Activated CD4-positive, alpha-beta memory T cell treated with anti-CD3 and anti-CD28 coated beads for 36 hours (primary cell): ENCODE measurements around the gene EIF5B. TPM values are rescaled to one million over a fixed set of nuclear protein-coding genes. Genes with fewer than 3 reads are reported as not detected.
A peak's percentile ranks its signal among the peaks of the same experiment; 100 is the strongest.
"Not testable (repeated sequence)": the region's sequence is repeated elsewhere in the genome, so short reads cannot be mapped to it uniquely, and the experiment has no call there.

ENCODE experiments used
- CTCF ChIA-PET: fragments of 350-600 bp; sonication (Branson Sonifier 250); formaldehyde crosslinking; loops from one replicate; lab custom pipeline; 2021; ENCODE audit warnings: antibody characterized with exemption, inconsistent platforms; lab: Charles Lee
- POLR2A ChIA-PET: fragments of 350-600 bp; sonication (Branson Sonifier 250); formaldehyde crosslinking; loops from one replicate; lab custom pipeline; 2021; ENCODE audit warnings: antibody characterized with exemption; lab: Charles Lee
- DNase-seq: peaks from one replicate; pipeline ENCODE4 v3.0.0-alpha.2; 2020
- H3K27ac Mint-ChIP-seq: one replicate; pipeline ENCODE4 v1.8.0; 2021; ENCODE audit warnings: mixed read lengths
- H3K27me3 Mint-ChIP-seq: one replicate; pipeline ENCODE4 v1.8.0; 2021; ENCODE audit warnings: mixed read lengths
- H3K36me3 Mint-ChIP-seq: one replicate; pipeline ENCODE4 v1.8.0; 2021; ENCODE audit warnings: mixed read lengths
- H3K4me1 Mint-ChIP-seq: one replicate; pipeline ENCODE4 v1.8.0; 2021; ENCODE audit warnings: low read depth, mixed read lengths
- H3K4me3 Mint-ChIP-seq: one replicate; pipeline ENCODE4 v1.8.0; 2021; ENCODE audit warnings: mild to moderate bottlenecking, mixed read lengths
- H3K9me3 Mint-ChIP-seq: one replicate; pipeline ENCODE4 v1.8.0; 2021; ENCODE audit warnings: mixed read lengths
- intact Hi-C: fragments of 100-400 bp; cut with micrococcal nuclease; formaldehyde crosslinking; loops from one replicate; pipeline ENCODE4 v1.15.1; 2023
- total RNA-seq, 2 experiments: library from RNA; stranded (reverse); gene quantifications; one replicate each; pipeline ENCODE4 v1.2.3, GENCODE V29; 2021

Gene EIF5B
- total RNA-seq = 10 to 100 TPM; 69.7 to 72.0 TPM

- peaks cover 11% of the 10 kb centered on the region for H3K36me3 Mint-ChIP-seq
- no peak within 1 kb of the TSS for H3K4me3 Mint-ChIP-seq
- H3K9me3 Mint-ChIP-seq = no peaks in the 10 kb centered on the region
- intact Hi-C loops = loop anchor here (2.0 to 10.0 kb wide), 3 partner anchors 39 to 1247 kb away; partner anchors contain the start of gene MGAT4A
- H3K27ac Mint-ChIP-seq = no peak within 1 kb of the TSS
- POLR2A ChIA-PET = interaction anchor here (0.6 to 1.7 kb wide), 10 partner anchors 11 to 482 kb away, joined by 3 to 10 read pairs (median 4); partner anchors contain the start of genes C2orf15, LIPT1 and TSGA10
- no peaks in the 10 kb centered on the region for H3K27me3 Mint-ChIP-seq
- CTCF ChIA-PET = interaction anchor here (0.5 to 3.1 kb wide), 7 partner anchors 10 to 417 kb away, joined by 3 to 18 read pairs (median 5); partner anchors contain the start of genes MITD1, MRPL30 and REV1
- DNase-seq = peak; percentile 95
- H3K4me1 Mint-ChIP-seq = peaks cover 55% of the 10 kb centered on the region
Observed at GRCh38 chr2:99337113-99338028, at the start of gene EIF5B. Gene EIF5B, plus strand, starts transcription at chr2:99337389. Its CDS starts 166 bp downstream, at chr2:99337555.

GRCh38 chr2:99297994-99298393, 39.2 kb upstream of the EIF5B start:
- no peak overlapping the region for H3K4me3 Mint-ChIP-seq
- no peak overlapping the region for H3K27ac Mint-ChIP-seq
- DNase-seq = no peak
- intact Hi-C loops = no loop called here
- H3K4me1 Mint-ChIP-seq = no peaks in the 10 kb centered on the region
- no peaks in the 10 kb centered on the region for H3K9me3 Mint-ChIP-seq
- H3K36me3 Mint-ChIP-seq = peaks cover 19% of the 10 kb centered on the region
- POLR2A ChIA-PET = no interaction called here
- CTCF ChIA-PET = no interaction called here
- H3K27me3 Mint-ChIP-seq = no peaks in the 10 kb centered on the region

GRCh38 chr2:99299580-99299979, 37.6 kb upstream of the EIF5B start:
- CTCF ChIA-PET = interaction anchor here (0.6 kb wide), 1 partner anchor 213 kb away, joined by 3 read pairs; no protein-coding TSS in a partner anchor
- POLR2A ChIA-PET = no interaction called here
- Mint-ChIP-seq H3K27me3 (no peaks in the 10 kb centered on the region), H3K4me1 (no peaks in the 10 kb centered on the region), H3K9me3 (no peaks in the 10 kb centered on the region), H3K36me3 (peaks cover 24% of the 10 kb centered on the region), H3K27ac (no peak overlapping the region), H3K4me3 (no peak overlapping the region)
- no peak for DNase-seq
- intact Hi-C loops = no loop called here

- CTCF ChIA-PET, H3K4me1 Mint-ChIP-seq, H3K27me3 Mint-ChIP-seq, intact Hi-C loops, H3K27ac Mint-ChIP-seq, DNase-seq, POLR2A ChIA-PET, H3K4me3 Mint-ChIP-seq, H3K9me3 Mint-ChIP-seq: not testable (repeated sequence)
- H3K36me3 Mint-ChIP-seq = peaks cover 24% of the 10 kb centered on the region
Observed at GRCh38 chr2:99301097-99301496, 36.1 kb upstream of the EIF5B start, which contains the start of gene LYG1. Gene LYG1, minus strand, starts transcription at chr2:99301197. Its CDS starts 5,527 bp downstream, at chr2:99295670.

- peaks cover 32% of the 10 kb centered on the region for H3K36me3 Mint-ChIP-seq
- POLR2A ChIA-PET = no interaction called here
Observed at GRCh38 chr2:99317161-99317872, 19.9 kb upstream of the EIF5B start.

GRCh38 chr2:99317873-99318200, 19.4 kb upstream of the EIF5B start:
- H3K4me1 Mint-ChIP-seq, intact Hi-C loops, H3K27me3 Mint-ChIP-seq, H3K9me3 Mint-ChIP-seq, H3K4me3 Mint-ChIP-seq, POLR2A ChIA-PET, CTCF ChIA-PET, DNase-seq, H3K27ac Mint-ChIP-seq: not testable (repeated sequence)
- peaks cover 32% of the 10 kb centered on the region for H3K36me3 Mint-ChIP-seq

More at GRCh38 chr2:99317161-99317872, 19.9 kb upstream of the EIF5B start:
- intact Hi-C loops = no loop called here
- no peaks in the 10 kb centered on the region for H3K27me3 Mint-ChIP-seq
- no peaks in the 10 kb centered on the region for H3K4me1 Mint-ChIP-seq
- H3K27ac Mint-ChIP-seq = no peak overlapping the region
- DNase-seq = no peak
- H3K4me3 Mint-ChIP-seq = no peak overlapping the region
- peaks cover 5% of the 10 kb centered on the region for H3K9me3 Mint-ChIP-seq
- CTCF ChIA-PET = no interaction called here

GRCh38 chr2:99325384-99325783, 11.8 kb upstream of the EIF5B start:
- POLR2A ChIA-PET = no interaction called here
- intact Hi-C loops = no loop called here

GRCh38 chr2:99335911-99336803, 1.0 kb upstream of the EIF5B start, which contains the start of gene TXNDC9:
Gene TXNDC9, minus strand, starts transcription at chr2:99336333. Its CDS starts 3,123 bp downstream, at chr2:99333210.
- peaks cover 46% of the 10 kb centered on the region for H3K4me1 Mint-ChIP-seq
- no peaks in the 10 kb centered on the region for H3K9me3 Mint-ChIP-seq
- H3K27me3 Mint-ChIP-seq = no peaks in the 10 kb centered on the region
- ChIA-PET CTCF (interaction anchor here (1.4 to 3.1 kb wide), 3 partner anchors 49 to 156 kb away, joined by 5 to 18 read pairs (median 7); partner anchors contain the start of genes MITD1, MRPL30 and REV1), POLR2A (interaction anchor here (0.6 to 1.7 kb wide), 6 partner anchors 43 to 481 kb away, joined by 3 to 10 read pairs (median 4); partner anchors contain the start of genes C2orf15 and MITD1)
- intact Hi-C loops = loop anchor here (1.0 to 10.0 kb wide), 8 partner anchors 41 to 1249 kb away; partner anchors contain the start of genes C2orf15, COA5, MGAT4A and MITD1
- no peak within 1 kb of the TSS for H3K4me3 Mint-ChIP-seq
- DNase-seq = peak; percentile 99
- no peak within 1 kb of the TSS for H3K27ac Mint-ChIP-seq
- peaks cover 20% of the 10 kb centered on the region for H3K36me3 Mint-ChIP-seq

More at GRCh38 chr2:99325384-99325783, 11.8 kb upstream of the EIF5B start:
- H3K4me1 Mint-ChIP-seq = no peaks in the 10 kb centered on the region
- CTCF ChIA-PET = no interaction called here
- no peak for DNase-seq
- no peak overlapping the region for H3K27ac Mint-ChIP-seq
- H3K4me3 Mint-ChIP-seq = no peak overlapping the region
- peaks cover 35% of the 10 kb centered on the region for H3K36me3 Mint-ChIP-seq
- no peaks in the 10 kb centered on the region for H3K9me3 Mint-ChIP-seq
- no peaks in the 10 kb centered on the region for H3K27me3 Mint-ChIP-seq

- ChIA-PET CTCF (interaction anchor here (0.6 to 3.1 kb wide), 5 partner anchors 43 to 418 kb away, joined by 3 to 18 read pairs (median 5); partner anchors contain the start of genes MITD1, MRPL30 and REV1), POLR2A (interaction anchor here (0.6 to 1.7 kb wide), 9 partner anchors 11 to 481 kb away, joined by 3 to 10 read pairs (median 4); partner anchors contain the start of genes C2orf15, LIPT1 and TSGA10)
- H3K9me3 Mint-ChIP-seq = no peaks in the 10 kb centered on the region
- intact Hi-C loops = loop anchor here (1.0 to 10.0 kb wide), 8 partner anchors 40 to 1248 kb away; partner anchors contain the start of genes C2orf15, COA5, MGAT4A and MITD1
- peak; percentile 15 for DNase-seq
- peaks cover 50% of the 10 kb centered on the region for H3K4me1 Mint-ChIP-seq
- no peak overlapping the region for H3K4me3 Mint-ChIP-seq
- peaks cover 17% of the 10 kb centered on the region for H3K36me3 Mint-ChIP-seq
- no peaks in the 10 kb centered on the region for H3K27me3 Mint-ChIP-seq
- no peak overlapping the region for H3K27ac Mint-ChIP-seq
Observed at GRCh38 chr2:99336804-99337112, 431 bp upstream of the EIF5B start.

- CTCF ChIA-PET = interaction anchor here (0.5 to 1.4 kb wide), 2 partner anchors 10 to 47 kb away, joined by 3 to 5 read pairs; no protein-coding TSS in a partner anchor
- Mint-ChIP-seq H3K36me3 (peaks cover 5% of the 10 kb centered on the region), H3K27ac (no peak overlapping the region), H3K9me3 (no peaks in the 10 kb centered on the region), H3K27me3 (no peaks in the 10 kb centered on the region), H3K4me3 (no peak overlapping the region), H3K4me1 (peaks cover 57% of the 10 kb centered on the region)
- POLR2A ChIA-PET = interaction anchor here (1.1 to 1.7 kb wide), 4 partner anchors 10 to 198 kb away, joined by 4 to 10 read pairs (median 6); partner anchors contain the start of genes LIPT1 and TSGA10
- intact Hi-C loops = loop anchor here (5.0 to 10.0 kb wide), 2 partner anchors 606 to 1247 kb away; partner anchors contain the start of gene MGAT4A
- DNase-seq = peak; percentile 18
Observed at GRCh38 chr2:99338029-99338585, 918 bp downstream of the EIF5B start.
